PC-3 (cell line): Measurements from ENCODE around the gene CKAP5. TPM values are rescaled to one million over a fixed set of nuclear protein-coding genes. Genes with fewer than 3 reads are reported as not detected.

Experiments
- ATAC-seq: fragments of 200-7000 bp; cut with Tn5 transposase; 2 replicates; pipeline ENCODE4 v1.9.1; 2020; ENCODE audit warnings: mild to moderate bottlenecking, moderate library complexity
- BruUV-seq: library from RNA; stranded (reverse); fragments of 400-500 nt; replicated peaks from 2 replicates; lab custom pipeline; 2021; lab: Mats Ljungman, UMichigan
- CTCF ChIA-PET: fragments of 300-600 bp; sonication (Branson Sonifier 250); formaldehyde crosslinking; loops from one replicate; lab custom pipeline; 2022; ENCODE audit warnings: antibody characterized with exemption; lab: Charles Lee
- POLR2A ChIA-PET: fragments of 300-600 bp; sonication (Branson Sonifier 250); formaldehyde crosslinking; loops from one replicate; lab custom pipeline; 2022; ENCODE audit warnings: antibody characterized with exemption; ENCODE audit not compliant: unreplicated experiment; lab: Charles Lee
- DNase-seq: peaks from one replicate; pipeline ENCODE4 v3.0.0-alpha.2; 2015
- H2AFZ ChIP-seq: fragments of 300-600 bp; sonication (generic); 2 replicates; pipeline ENCODE4 v1.6.0; 2016; ENCODE audit warnings: antibody characterized with exemption, low read length
- H3F3A ChIP-seq: fragments of 300-600 bp; sonication (generic); one replicate; pipeline ENCODE4 v1.6.0; 2017; ENCODE audit warnings: antibody characterized with exemption, low read length, control low read depth, mild to moderate bottlenecking; ENCODE audit not compliant: unreplicated experiment
- H3K27ac ChIP-seq: fragments of 300-600 bp; sonication (generic); 2 replicates; pipeline ENCODE4 v1.5.1; 2016; ENCODE audit warnings: mild to moderate bottlenecking, low read length
- H3K27me3 ChIP-seq: fragments of 300-600 bp; sonication (generic); 2 replicates; pipeline ENCODE4 v1.6.1; 2016; ENCODE audit warnings: low read length, mixed read lengths
- H3K36me3 ChIP-seq: fragments of 300-600 bp; sonication (generic); 2 replicates; pipeline ENCODE4 v1.6.1; 2016; ENCODE audit warnings: low read depth, mixed run types, low read length, mixed read lengths
- H3K4me1 ChIP-seq: fragments of 300-600 bp; sonication (generic); 2 replicates; pipeline ENCODE4 v1.5.1; 2016; ENCODE audit warnings: low read length; ENCODE audit not compliant: insufficient read depth
- H3K4me2 ChIP-seq: fragments of 300-600 bp; sonication (generic); 2 replicates; pipeline ENCODE4 v1.6.0; 2016; ENCODE audit warnings: low read length
- H3K4me3 ChIP-seq: fragments of 300-600 bp; sonication (generic); 2 replicates; pipeline ENCODE4 v1.5.1; 2016; ENCODE audit warnings: mild to moderate bottlenecking, low read length, mixed read lengths
- H3K79me2 ChIP-seq: fragments of 300-600 bp; sonication (generic); 2 replicates; pipeline ENCODE4 v1.6.1; 2017; ENCODE audit warnings: low read length, mixed read lengths
- H3K9ac ChIP-seq: fragments of 300-600 bp; sonication (generic); 2 replicates; pipeline ENCODE4 v1.6.0; 2016; ENCODE audit warnings: mild to moderate bottlenecking, low read length
- H3K9me2 ChIP-seq: fragments of 300-600 bp; sonication (generic); replicated peaks from 2 replicates; pipeline ENCODE4 v1.6.1; 2016; ENCODE audit warnings: mixed run types, low read length, mixed read lengths
- H3K9me3 ChIP-seq: fragments of 300-600 bp; sonication (generic); 2 replicates; pipeline ENCODE4 v1.6.1; 2016; ENCODE audit warnings: low read length, mixed read lengths
- H4K20me1 ChIP-seq: fragments of 300-600 bp; sonication (generic); 2 replicates; pipeline ENCODE4 v1.6.1; 2016; ENCODE audit warnings: low read length, mixed read lengths
- EZH2 ChIP-seq: fragments of 300-600 bp; sonication (generic); IDR thresholded peaks from one replicate; pipeline ENCODE4 v1.6.1; 2017; ENCODE audit warnings: antibody characterized with exemption, mild to moderate bottlenecking, low read length; ENCODE audit not compliant: unreplicated experiment
- EZH2phosphoT487 ChIP-seq: fragments of 300-600 bp; sonication (generic); IDR thresholded peaks from 2 replicates; pipeline ENCODE4 v1.6.1; 2018; ENCODE audit warnings: mild to moderate bottlenecking, antibody characterized with exemption, low read length, borderline replicate concordance
- intact Hi-C: fragments of 100-400 bp; cut with micrococcal nuclease; formaldehyde crosslinking; loops from 2 replicates; pipeline ENCODE4 v1.9.0; 2023
- total RNA-seq: library from RNA; depleted of rRNA; stranded (reverse); fragments of >200 nt; gene quantifications from 2 replicates; pipeline ENCODE4 v1.2.3, GENCODE V29; 2014
- TF ChIP-seq, protein P1 (sequence below): fragments of 300-600 bp; sonication (generic); conservative IDR thresholded peaks from 2 replicates; pipeline ENCODE4 v1.5.1; 2017; ENCODE audit warnings: antibody characterized with exemption, low read depth, mild to moderate bottlenecking, low read length

The CKAP5 gene
- total RNA-seq, 1 experiment from 2014 or later = 86.4 TPM

DNA sequence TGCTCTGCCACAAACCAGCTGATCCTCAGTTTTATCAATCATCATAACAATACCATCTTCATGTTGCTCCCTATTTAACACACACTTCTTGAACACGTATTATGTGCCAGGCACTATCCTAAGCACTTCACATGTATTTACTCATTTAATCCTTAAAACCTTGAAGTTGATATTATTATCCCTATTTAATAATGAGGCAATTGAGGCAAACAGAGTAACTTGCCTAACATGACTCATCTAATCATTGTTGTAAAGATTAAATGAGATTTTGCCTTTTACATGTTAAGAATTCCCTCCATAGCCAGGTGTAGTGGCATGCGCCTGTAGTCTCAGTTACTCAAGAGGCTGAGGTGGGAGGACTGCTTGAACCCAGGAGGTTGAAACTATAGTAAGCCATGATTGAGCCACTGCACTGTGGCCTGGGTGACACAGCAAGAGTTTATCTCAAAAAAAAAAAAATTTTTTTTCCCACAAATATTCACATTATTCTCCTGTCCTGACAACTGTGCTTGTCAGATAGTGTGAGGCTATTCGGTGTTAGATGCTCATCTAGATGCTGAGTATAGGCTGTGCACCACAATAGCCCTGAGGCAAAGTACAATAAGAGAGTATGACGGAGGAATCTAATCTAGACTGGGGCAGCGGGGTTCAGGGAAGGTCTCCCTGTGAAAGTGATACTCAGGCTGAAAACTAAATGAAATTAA is 13.4 kb downstream of the CKAP5 start:
- Histone ChIP-seq H4K20me1 (peaks cover 36% of the 10 kb centered on the region), H3K27ac (no peak overlapping the region), H3K9me3 (no peaks in the 10 kb centered on the region), H3K27me3 (no peaks in the 10 kb centered on the region), H3K4me3 (no peak overlapping the region), H2AFZ (no peak overlapping the region), H3K79me2 (peaks cover 96% of the 10 kb centered on the region), H3K4me1 (peaks cover 5% of the 10 kb centered on the region; the same call in 1 of the 2 replicates), H3K36me3 (no peaks in the 10 kb centered on the region), H3K9ac (no peak overlapping the region), H3K9me2 (no peaks in the 10 kb centered on the region), H3F3A (no peaks in the 10 kb centered on the region), H3K4me2 (no peak overlapping the region)
- POLR2A ChIA-PET = interaction anchor here (0.6 kb wide), 1 partner anchor 214 kb away, joined by 8 read pairs; no protein-coding TSS in a partner anchor
- DNase-seq = no peak
- CTCF ChIA-PET = interaction anchor here (0.6 kb wide), 1 partner anchor 258 kb away, joined by 4 read pairs; no protein-coding TSS in a partner anchor
- TF ChIP-seq, protein P1, sequence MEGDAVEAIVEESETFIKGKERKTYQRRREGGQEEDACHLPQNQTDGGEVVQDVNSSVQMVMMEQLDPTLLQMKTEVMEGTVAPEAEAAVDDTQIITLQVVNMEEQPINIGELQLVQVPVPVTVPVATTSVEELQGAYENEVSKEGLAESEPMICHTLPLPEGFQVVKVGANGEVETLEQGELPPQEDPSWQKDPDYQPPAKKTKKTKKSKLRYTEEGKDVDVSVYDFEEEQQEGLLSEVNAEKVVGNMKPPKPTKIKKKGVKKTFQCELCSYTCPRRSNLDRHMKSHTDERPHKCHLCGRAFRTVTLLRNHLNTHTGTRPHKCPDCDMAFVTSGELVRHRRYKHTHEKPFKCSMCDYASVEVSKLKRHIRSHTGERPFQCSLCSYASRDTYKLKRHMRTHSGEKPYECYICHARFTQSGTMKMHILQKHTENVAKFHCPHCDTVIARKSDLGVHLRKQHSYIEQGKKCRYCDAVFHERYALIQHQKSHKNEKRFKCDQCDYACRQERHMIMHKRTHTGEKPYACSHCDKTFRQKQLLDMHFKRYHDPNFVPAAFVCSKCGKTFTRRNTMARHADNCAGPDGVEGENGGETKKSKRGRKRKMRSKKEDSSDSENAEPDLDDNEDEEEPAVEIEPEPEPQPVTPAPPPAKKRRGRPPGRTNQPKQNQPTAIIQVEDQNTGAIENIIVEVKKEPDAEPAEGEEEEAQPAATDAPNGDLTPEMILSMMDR = no peak
- TF ChIP-seq EZH2 (no peak), EZH2phosphoT487 (no peak)
- ATAC-seq = no peak
- no TSS peak for BruUV-seq
- intact Hi-C loops = no loop called here

DNA sequence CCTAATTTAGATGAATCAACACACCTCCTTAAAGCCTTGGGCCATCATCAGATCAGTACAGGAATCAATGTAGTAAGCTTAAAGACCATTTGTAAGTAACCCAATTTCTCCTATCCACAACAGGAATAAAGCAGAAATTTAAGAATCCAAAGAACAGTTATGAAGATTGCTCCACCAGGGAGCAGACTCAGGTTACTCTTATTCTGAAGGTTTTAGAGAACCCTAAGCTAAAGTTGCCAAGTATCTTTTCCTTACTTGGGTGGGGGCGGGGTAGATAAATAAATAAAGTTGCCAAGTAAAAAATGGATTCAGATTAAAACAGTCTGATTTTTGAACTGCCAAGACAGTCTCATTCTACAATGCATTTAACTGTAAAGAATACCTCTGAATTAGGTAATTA is 18.1 kb downstream of the CKAP5 start:
- no peak for ATAC-seq
- Histone ChIP-seq H2AFZ (no peak overlapping the region), H3K36me3 (no peaks in the 10 kb centered on the region), H3K9me3 (no peaks in the 10 kb centered on the region), H3K4me2 (no peak overlapping the region), H3K79me2 (peaks cover 100% of the 10 kb centered on the region), H3K27ac (no peak overlapping the region), H3F3A (no peaks in the 10 kb centered on the region), H3K4me1 (peaks cover 13% of the 10 kb centered on the region), H3K27me3 (no peaks in the 10 kb centered on the region), H3K9ac (no peak overlapping the region), H3K4me3 (no peak overlapping the region), H3K9me2 (no peaks in the 10 kb centered on the region), H4K20me1 (peaks cover 45% of the 10 kb centered on the region)
- TF ChIP-seq, protein P1 = no peak
- TF ChIP-seq EZH2 = no peak
- no peak for TF ChIP-seq EZH2phosphoT487
- intact Hi-C loops = loop anchor here (1.0 kb wide), 1 partner anchor 18 kb away; the partner anchor contains the start of gene CKAP5
- BruUV-seq = no TSS peak
- ChIA-PET CTCF (no interaction called here), POLR2A (no interaction called here)
- no peak for DNase-seq
